Activated T-helper 2 cell treated with anti-CD3 and anti-CD28 coated beads, Interferon-gamma antibody, Interleukin-2, Interleukin-4, amounts not matched to agents 10 μg/mL and 5 μg/mL and 100 μg/mL, durations not matched to agents 14 hours and 24 hours and 36 hours (primary cell): ENCODE data around the gene PTRH1. TPM values are rescaled to one million over a fixed set of nuclear protein-coding genes. Genes with fewer than 3 reads are reported as not detected.

Experiments
- DNase-seq: peaks from one replicate; pipeline ENCODE4 v3.0.0; 2021; ENCODE audit warnings: low spot score
- H3K27ac Mint-ChIP-seq: one replicate; pipeline ENCODE4 v1.8.0; 2021; ENCODE audit warnings: mixed read lengths
- H3K27me3 Mint-ChIP-seq: one replicate; pipeline ENCODE4 v1.8.0; 2021; ENCODE audit warnings: low read depth, mixed read lengths
- H3K36me3 Mint-ChIP-seq: one replicate; pipeline ENCODE4 v1.8.0; 2021; ENCODE audit warnings: low read depth, mixed read lengths
- H3K4me1 Mint-ChIP-seq: one replicate; pipeline ENCODE4 v1.8.0; 2021; ENCODE audit warnings: low read depth, mixed read lengths
- H3K4me3 Mint-ChIP-seq: one replicate; pipeline ENCODE4 v1.8.0; 2021; ENCODE audit warnings: low read depth, mild to moderate bottlenecking, moderate library complexity, mixed read lengths
- H3K9me3 Mint-ChIP-seq: one replicate; pipeline ENCODE4 v1.8.0; 2021; ENCODE audit warnings: mixed read lengths
- intact Hi-C: fragments of 100-400 bp; cut with micrococcal nuclease; formaldehyde crosslinking; loops from one replicate; pipeline ENCODE4 v1.15.1; 2023
- total RNA-seq: library from RNA; stranded (reverse); gene quantifications from 2 replicates; pipeline ENCODE4 v1.2.3, GENCODE V29; 2022

Gene PTRH1
- total RNA-seq, 1 donor from 2014 or later, result 20.1 TPM

- no peak for DNase-seq
- intact Hi-C loops, result no loop called here
- Mint-ChIP-seq H3K36me3 (peaks cover 2% of the 10 kb centered on the region), H3K4me1 (no peaks in the 10 kb centered on the region), H3K27ac (no peak overlapping the region), H3K4me3 (no peak overlapping the region), H3K27me3 (no peaks in the 10 kb centered on the region), H3K9me3 (no peaks in the 10 kb centered on the region)
These were observed 36.0 kb downstream of the PTRH1 start for GRCh38 chr9:127679506-127679905.

- no peaks in the 10 kb centered on the region for H3K9me3 Mint-ChIP-seq
- H3K27ac Mint-ChIP-seq, result no peak overlapping the region
- intact Hi-C loops, result no loop called here
- H3K27me3 Mint-ChIP-seq, result no peaks in the 10 kb centered on the region
- no peaks in the 10 kb centered on the region for H3K36me3 Mint-ChIP-seq
- no peak for DNase-seq
- H3K4me1 Mint-ChIP-seq, result no peaks in the 10 kb centered on the region
- H3K4me3 Mint-ChIP-seq, result no peak overlapping the region
These were observed 38.8 kb downstream of the PTRH1 start for GRCh38 chr9:127676638-127677037.

- intact Hi-C loops, result no loop called here
- no peak overlapping the region for H3K27ac Mint-ChIP-seq
- no peaks in the 10 kb centered on the region for H3K4me1 Mint-ChIP-seq
- peaks cover 7% of the 10 kb centered on the region for H3K36me3 Mint-ChIP-seq
- DNase-seq, result no peak
- no peaks in the 10 kb centered on the region for H3K9me3 Mint-ChIP-seq
- no peak overlapping the region for H3K4me3 Mint-ChIP-seq
- no peaks in the 10 kb centered on the region for H3K27me3 Mint-ChIP-seq
These were observed 42.2 kb downstream of the PTRH1 start for GRCh38 chr9:127673234-127673633.

- Mint-ChIP-seq H3K27ac (no peak overlapping the region), H3K36me3 (peaks cover 11% of the 10 kb centered on the region), H3K4me3 (no peak overlapping the region), H3K4me1 (no peaks in the 10 kb centered on the region), H3K27me3 (no peaks in the 10 kb centered on the region), H3K9me3 (no peaks in the 10 kb centered on the region)
- DNase-seq, result no peak
- intact Hi-C loops, result no loop called here
These were observed 47.6 kb downstream of the PTRH1 start for GRCh38 chr9:127667906-127668305.

- Mint-ChIP-seq H3K27me3 (no peaks in the 10 kb centered on the region), H3K4me3 (no peak overlapping the region), H3K4me1 (no peaks in the 10 kb centered on the region), H3K27ac (no peak overlapping the region), H3K9me3 (no peaks in the 10 kb centered on the region), H3K36me3 (peaks cover 14% of the 10 kb centered on the region)
- intact Hi-C loops, result no loop called here
- DNase-seq, result no peak
These were observed 48.2 kb downstream of the PTRH1 start for GRCh38 chr9:127667127-127667844.

GRCh38 chr9:127664678-127665507, 50.6 kb downstream of the PTRH1 start:
- Mint-ChIP-seq H3K4me1 (no peaks in the 10 kb centered on the region), H3K4me3 (no peak overlapping the region), H3K27me3 (no peaks in the 10 kb centered on the region), H3K9me3 (no peaks in the 10 kb centered on the region), H3K27ac (no peak overlapping the region), H3K36me3 (peaks cover 12% of the 10 kb centered on the region)
- intact Hi-C loops, result no loop called here
- no peak for DNase-seq

GRCh38 chr9:127664324-127664677, 51.2 kb downstream of the PTRH1 start:
- intact Hi-C loops, result no loop called here
- Mint-ChIP-seq H3K27ac (no peak overlapping the region), H3K9me3 (no peaks in the 10 kb centered on the region), H3K4me3 (no peak overlapping the region), H3K27me3 (no peaks in the 10 kb centered on the region), H3K36me3 (peaks cover 12% of the 10 kb centered on the region), H3K4me1 (no peaks in the 10 kb centered on the region)
- DNase-seq, result no peak

Other genes with a start within 250 kb of the PTRH1 start
- 44.5 and 48.9 TPM in 2 replicates for gene STXBP1, start 103.4 kb downstream of the PTRH1 start, total RNA-seq
- gene CFAP157, start 8.7 kb downstream of the PTRH1 start, total RNA-seq, result 0.18 TPM in 1 of 2 replicates, not detected in the other
- gene TTC16, start 416 bp upstream of the PTRH1 start, total RNA-seq, result 0.18 TPM in 1 of 2 replicates, not detected in the other
- gene TOR2A, start 19.6 kb upstream of the PTRH1 start, total RNA-seq, result 20.2 and 20.6 TPM in 2 replicates
- gene SH2D3C, start 63.0 kb upstream of the PTRH1 start, total RNA-seq, result 23.6 and 25.1 TPM in 2 replicates
- gene CDK9, start 70.4 kb upstream of the PTRH1 start, total RNA-seq, result 98.1 and 99.8 TPM in 2 replicates
- gene FPGS, start 87.2 kb upstream of the PTRH1 start, total RNA-seq, result 116 and 137 TPM in 2 replicates
- gene ENG, start 139.0 kb upstream of the PTRH1 start, total RNA-seq, result 27.5 and 28.1 TPM in 2 replicates
- gene AK1, start 162.0 kb upstream of the PTRH1 start, total RNA-seq, result 19.6 and 21.0 TPM in 2 replicates
- 60.3 and 60.7 TPM in 2 replicates for gene ST6GALNAC6, start 183.9 kb upstream of the PTRH1 start, total RNA-seq
- 25.6 and 28.7 TPM in 2 replicates for gene ST6GALNAC4, start 201.4 kb upstream of the PTRH1 start, total RNA-seq
- 1.4 and 3.4 TPM in 2 replicates for gene PIP5KL1, start 215.1 kb upstream of the PTRH1 start, total RNA-seq
- gene DPM2, start 222.2 kb upstream of the PTRH1 start, total RNA-seq, result 55.7 and 57.4 TPM in 2 replicates